GM12874 (cell line): ENCODE measurements around the gene LHX4.

Experiments used
- TF ChIP-seq, protein P1 (sequence below): IDR thresholded peaks from 2 replicates; pipeline ENCODE4 v1.5.1; 2011; ENCODE audit warnings: low read depth, mild to moderate bottlenecking, control low read depth, low read length, moderate library complexity; ENCODE audit not compliant: insufficient read depth

The LHX4 gene

DNA sequence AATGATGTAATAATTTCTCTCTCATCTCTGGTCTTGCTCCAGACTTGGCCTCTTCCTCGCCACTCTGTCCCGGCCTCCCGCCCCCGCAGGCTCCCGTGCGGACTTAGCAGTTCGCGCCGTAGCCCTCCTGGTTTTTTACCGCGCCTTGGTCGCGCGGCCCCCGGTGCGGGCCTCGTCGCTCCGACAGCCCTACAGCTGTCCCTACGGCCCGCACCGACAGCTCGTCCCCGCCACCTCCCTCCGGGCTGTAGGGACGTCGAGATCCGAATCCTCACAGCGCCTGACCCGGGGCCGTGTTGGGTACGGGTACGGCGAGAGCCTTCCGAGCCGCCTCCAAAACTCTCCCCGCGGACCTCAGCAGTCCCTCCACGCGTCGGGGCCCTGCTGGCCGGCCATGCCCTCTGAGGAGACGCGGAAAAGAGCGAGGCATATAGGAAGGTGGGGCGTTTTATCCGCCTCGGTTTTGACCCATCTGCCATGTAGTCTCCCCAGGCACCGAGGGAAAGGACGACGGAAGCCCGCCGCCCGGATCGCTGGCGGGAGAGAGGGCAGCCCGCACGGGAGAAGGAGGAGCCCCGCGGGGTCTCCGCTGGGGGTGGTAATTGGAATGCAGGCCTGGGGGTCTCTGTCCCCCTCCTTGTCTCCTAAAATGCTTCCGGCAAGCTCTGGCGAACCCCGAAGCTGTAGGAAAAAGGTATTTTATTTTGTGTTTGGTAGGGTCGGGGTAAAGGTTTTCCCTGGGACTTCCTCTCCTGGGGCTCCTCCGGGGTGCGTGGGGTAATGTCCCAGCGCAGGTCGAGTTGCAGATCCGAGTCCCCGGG lies 3.3 kb downstream of the LHX4 start:
- TF ChIP-seq, protein P1, sequence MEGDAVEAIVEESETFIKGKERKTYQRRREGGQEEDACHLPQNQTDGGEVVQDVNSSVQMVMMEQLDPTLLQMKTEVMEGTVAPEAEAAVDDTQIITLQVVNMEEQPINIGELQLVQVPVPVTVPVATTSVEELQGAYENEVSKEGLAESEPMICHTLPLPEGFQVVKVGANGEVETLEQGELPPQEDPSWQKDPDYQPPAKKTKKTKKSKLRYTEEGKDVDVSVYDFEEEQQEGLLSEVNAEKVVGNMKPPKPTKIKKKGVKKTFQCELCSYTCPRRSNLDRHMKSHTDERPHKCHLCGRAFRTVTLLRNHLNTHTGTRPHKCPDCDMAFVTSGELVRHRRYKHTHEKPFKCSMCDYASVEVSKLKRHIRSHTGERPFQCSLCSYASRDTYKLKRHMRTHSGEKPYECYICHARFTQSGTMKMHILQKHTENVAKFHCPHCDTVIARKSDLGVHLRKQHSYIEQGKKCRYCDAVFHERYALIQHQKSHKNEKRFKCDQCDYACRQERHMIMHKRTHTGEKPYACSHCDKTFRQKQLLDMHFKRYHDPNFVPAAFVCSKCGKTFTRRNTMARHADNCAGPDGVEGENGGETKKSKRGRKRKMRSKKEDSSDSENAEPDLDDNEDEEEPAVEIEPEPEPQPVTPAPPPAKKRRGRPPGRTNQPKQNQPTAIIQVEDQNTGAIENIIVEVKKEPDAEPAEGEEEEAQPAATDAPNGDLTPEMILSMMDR, result no peak

DNA sequence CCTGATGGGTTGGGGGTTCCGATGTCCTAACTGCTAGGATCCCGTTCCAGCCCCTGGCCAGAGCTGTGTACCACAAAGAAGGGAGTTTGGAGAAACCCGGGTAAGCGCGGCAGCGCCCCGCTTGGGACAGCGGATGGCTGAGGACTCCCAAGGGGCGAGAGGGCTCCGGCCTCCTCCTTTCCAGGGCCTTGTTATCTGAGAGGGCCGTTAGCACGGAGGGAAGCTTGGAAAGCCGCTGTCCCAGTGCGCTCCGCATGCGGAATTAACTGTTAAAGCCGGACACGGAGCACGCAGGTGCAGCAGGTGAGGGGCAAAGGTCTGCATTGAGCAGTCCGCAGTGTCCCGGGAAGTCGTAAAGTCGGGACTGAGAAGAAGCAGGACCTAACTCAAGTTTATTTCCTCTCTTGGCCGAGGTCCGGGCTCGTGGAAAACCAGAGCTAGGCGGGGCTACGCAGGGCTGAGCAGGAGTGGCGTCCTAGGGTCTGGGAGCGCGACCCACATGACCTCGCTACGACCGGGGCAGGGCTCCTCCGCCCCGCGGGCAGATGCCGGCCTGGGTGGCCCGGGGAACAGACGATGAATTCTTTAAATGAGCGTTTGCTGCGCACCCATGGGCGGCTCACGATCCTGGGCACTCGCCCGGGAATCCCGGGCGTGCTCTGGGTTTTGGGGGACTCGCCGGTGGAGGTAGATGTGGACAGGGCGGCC lies 4.5 kb downstream of the LHX4 start:
- TF ChIP-seq, protein P1, result no peak

DNA sequence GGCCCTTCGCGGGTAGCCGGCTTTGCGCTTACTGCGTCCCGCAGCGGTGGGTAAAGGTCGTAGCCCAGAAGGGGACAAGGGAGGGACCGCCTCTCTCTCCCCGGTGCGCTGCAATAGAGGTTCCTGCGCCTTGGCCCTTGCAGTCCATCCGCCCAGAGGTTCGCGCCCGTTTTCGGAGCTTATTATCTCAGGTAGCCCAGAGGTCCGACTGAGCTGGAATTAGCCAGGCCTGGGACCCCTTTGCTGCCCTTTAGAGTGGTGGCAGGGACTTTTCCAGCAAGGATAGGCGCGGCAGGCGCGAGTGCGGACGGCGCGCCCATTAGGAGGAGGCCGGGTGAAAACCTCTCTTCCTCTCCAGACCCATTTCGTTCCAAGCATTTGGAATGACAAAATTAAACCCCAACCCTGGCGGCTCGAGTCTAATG lies 5.0 kb downstream of the LHX4 start:
- TF ChIP-seq, protein P1, result no peak

DNA sequence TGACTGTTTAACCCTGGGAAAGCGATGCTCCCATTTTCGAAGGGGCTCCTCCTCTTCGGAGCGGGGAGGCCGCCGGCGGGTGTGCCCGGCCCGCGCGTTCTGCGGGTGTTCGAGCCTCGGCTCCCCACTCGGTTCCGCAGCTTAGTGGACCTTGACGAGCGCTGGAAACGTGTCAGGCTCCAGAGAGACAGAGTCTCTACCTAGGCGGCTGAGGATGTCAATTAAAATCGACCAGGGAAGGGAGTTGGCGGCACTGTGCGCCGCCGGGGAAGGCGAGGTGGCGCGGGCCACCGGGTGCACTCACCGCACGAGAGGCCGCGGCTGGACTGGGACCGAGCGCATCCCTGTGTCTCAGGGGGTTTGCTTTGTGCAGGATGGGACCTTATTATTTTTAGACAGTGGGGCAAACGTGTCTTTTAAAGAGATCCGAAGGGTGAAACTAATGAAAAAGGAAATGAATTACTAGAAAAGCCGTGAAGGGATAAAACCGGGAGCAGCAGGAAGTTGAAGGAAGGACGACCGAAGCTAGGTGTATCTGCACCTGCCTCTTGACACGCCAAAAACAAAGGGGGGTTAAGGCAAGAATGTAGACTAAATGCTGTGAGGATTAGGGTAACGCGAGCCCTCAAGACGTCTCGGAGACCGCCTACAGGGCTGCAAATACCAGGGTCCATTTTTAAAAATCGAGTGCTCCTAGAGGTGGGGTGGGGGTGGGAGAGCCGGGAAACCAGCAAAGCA lies 5.6 kb downstream of the LHX4 start:
- TF ChIP-seq, protein P1, result no peak

GRCh38 chr1:180236698-180237509 lies 6.8 kb downstream of the LHX4 start:
- TF ChIP-seq, protein P1, result no peak

GRCh38 chr1:180237869-180238476 lies 7.9 kb downstream of the LHX4 start:
- TF ChIP-seq, protein P1, result no peak
